Measurements from ENCODE around the gene SNX5.

Gene SNX5

GRCh38 chr20:17968366-17969277 is at the start of gene SNX5, which contains the start of gene MGME1:
Gene SNX5 (minus strand): TSS chr20:17968794. CDS start chr20:17968425, 369 bp downstream.
Gene MGME1 (plus strand): TSS chr20:17969018. CDS start chr20:17969860, 842 bp downstream.
- Histone ChIP-seq H3K9me2 (replicated peaks; ENCODE audit: insufficient read depth, low read length) (no peaks in the 10 kb centered on the region), H3K4me2 (ENCODE audit: low read depth, low read length, poor library complexity, severe bottlenecking) (peak within 1 kb of the TSS; percentile 97), H3K9ac (ENCODE audit: low read length) (peak within 1 kb of the TSS; percentile 99), H4K20me1 (ENCODE audit: low read depth, low read length) (peaks cover 28% of the 10 kb centered on the region), H3K36me3 (ENCODE audit: low read length) (peaks cover 33% of the 10 kb centered on the region), H3K27ac (ENCODE audit: low read depth, low read length) (peak within 1 kb of the TSS; percentile 96), H3K79me2 (ENCODE audit: insufficient read depth, low read length) (peaks cover 96% of the 10 kb centered on the region), H2AFZ (ENCODE audit: low read depth, low read length, severe bottlenecking) (peak within 1 kb of the TSS; percentile 8), H3K9me3 (ENCODE audit: insufficient read depth, low read length) (no peaks in the 10 kb centered on the region), H3K4me3 (ENCODE audit: insufficient read depth, low read length, poor library complexity, severe bottlenecking) (peak within 1 kb of the TSS; percentile 93), H3K27me3 (ENCODE audit: low read length) (no peaks in the 10 kb centered on the region), H3F3A (ENCODE audit: insufficient read depth) (peaks cover 64% of the 10 kb centered on the region)
- TF ChIP-seq CTCF (IDR thresholded peaks at IDR 0.05; ENCODE audit: insufficient read depth, low read length, poor library complexity, severe bottlenecking) (no peak), EZH2phosphoT487 (conservative IDR thresholded peaks at IDR 0.05; ENCODE audit: low read length) (no peak)

- Histone ChIP-seq H3K9me2 (replicated peaks; ENCODE audit: insufficient read depth, low read length) (no peaks in the 10 kb centered on the region), H3K79me2 (ENCODE audit: insufficient read depth, low read length) (no peaks in the 10 kb centered on the region), H3K36me3 (ENCODE audit: low read length) (no peaks in the 10 kb centered on the region), H3K4me3 (ENCODE audit: insufficient read depth, low read length, poor library complexity, severe bottlenecking) (no peak overlapping the region), H3K27ac (ENCODE audit: low read depth, low read length) (no peak overlapping the region), H3K27me3 (ENCODE audit: low read length) (no peaks in the 10 kb centered on the region), H2AFZ (ENCODE audit: low read depth, low read length, severe bottlenecking) (no peak overlapping the region), H3K9ac (ENCODE audit: low read length) (no peak overlapping the region), H3F3A (ENCODE audit: insufficient read depth) (no peaks in the 10 kb centered on the region), H3K9me3 (ENCODE audit: insufficient read depth, low read length) (no peaks in the 10 kb centered on the region), H4K20me1 (ENCODE audit: low read depth, low read length) (no peaks in the 10 kb centered on the region), H3K4me2 (ENCODE audit: low read depth, low read length, poor library complexity, severe bottlenecking) (no peak overlapping the region)
- no peak for TF ChIP-seq EZH2phosphoT487 (conservative IDR thresholded peaks at IDR 0.05; ENCODE audit: low read length)
- no peak for TF ChIP-seq CTCF (IDR thresholded peaks at IDR 0.05; ENCODE audit: insufficient read depth, low read length, poor library complexity, severe bottlenecking)
Observed at GRCh38 chr20:18018100-18018499, 49.5 kb upstream of the SNX5 start.

- Histone ChIP-seq H3F3A (ENCODE audit: insufficient read depth) (no peaks in the 10 kb centered on the region), H4K20me1 (ENCODE audit: low read depth, low read length) (no peaks in the 10 kb centered on the region), H3K9ac (ENCODE audit: low read length) (no peak overlapping the region), H3K27ac (ENCODE audit: low read depth, low read length) (no peak overlapping the region), H3K9me3 (ENCODE audit: insufficient read depth, low read length) (no peaks in the 10 kb centered on the region), H2AFZ (ENCODE audit: low read depth, low read length, severe bottlenecking) (no peak overlapping the region), H3K36me3 (ENCODE audit: low read length) (no peaks in the 10 kb centered on the region), H3K27me3 (ENCODE audit: low read length) (no peaks in the 10 kb centered on the region), H3K4me2 (ENCODE audit: low read depth, low read length, poor library complexity, severe bottlenecking) (no peak overlapping the region), H3K79me2 (ENCODE audit: insufficient read depth, low read length) (no peaks in the 10 kb centered on the region), H3K4me3 (ENCODE audit: insufficient read depth, low read length, poor library complexity, severe bottlenecking) (no peak overlapping the region), H3K9me2 (replicated peaks; ENCODE audit: insufficient read depth, low read length) (no peaks in the 10 kb centered on the region)
- TF ChIP-seq CTCF (IDR thresholded peaks at IDR 0.05; ENCODE audit: insufficient read depth, low read length, poor library complexity, severe bottlenecking) (no peak), EZH2phosphoT487 (conservative IDR thresholded peaks at IDR 0.05; ENCODE audit: low read length) (no peak)
Observed at GRCh38 chr20:18016772-18017171, 48.2 kb upstream of the SNX5 start.

All from SU-DHL-6 (cell line).